ENCODE measurements around the gene PIGT.

- no peak for TF ChIP-seq POLR2A (IDR thresholded peaks at IDR 0.05; ENCODE audit: low read depth, low read length)
- no peak for TF ChIP-seq POLR2AphosphoS5 (IDR thresholded peaks at IDR 0.05; ENCODE audit: low read depth, low read length)
- TF ChIP-seq TAF1 (IDR thresholded peaks at IDR 0.05; ENCODE audit: borderline replicate concordance, low read depth, low read length): no peak
Measured at GRCh38 chr20:45400346-45401031, 15.5 kb upstream of the PIGT start.
